SK-N-SH (cell line): ENCODE results near the gene FGF13. TPM values are rescaled to one million over a fixed set of nuclear protein-coding genes. Genes with fewer than 3 reads are reported as not detected.

Experiments
- CTCF ChIA-PET: fragments of 300-600, 350-600 bp; formaldehyde crosslinking; extraction: SDS; loops from one replicate; lab custom pipeline; 2021; lab: Yijun Ruan, JAX
- POLR2A ChIA-PET: fragments of 350-600 bp; sonication (Branson Sonifier 250); formaldehyde crosslinking; extraction: SDS; loops from one replicate; lab custom pipeline; 2020; ENCODE audit warnings: antibody characterized with exemption, inconsistent platforms; lab: Yijun Ruan, JAX
- DNase-seq: peaks from one replicate; pipeline ENCODE4 v3.0.0; 2012
- H2AFZ ChIP-seq: fragments of 200-600 bp; sonication (generic); 2 replicates; pipeline ENCODE4 v1.8.1; 2016; ENCODE audit warnings: antibody characterized with exemption, mild to moderate bottlenecking, low read depth
- H3F3A ChIP-seq: fragments of 200-600 bp; sonication (generic); replicated peaks from 2 replicates; pipeline ENCODE3; 2016; ENCODE audit warnings: antibody characterized with exemption, mild to moderate bottlenecking; ENCODE audit not compliant: insufficient read depth
- H3K27ac ChIP-seq, 2 experiments: fragments of 200-500 bp in 1 of 2; fragments of 200-600 bp in 1 of 2; sonication (Bioruptor generic) in 1 of 2; sonication (generic), shearing (Covaris generic) in 1 of 2; 2 replicates each; pipeline versions ENCODE4 v1.5.1 to v1.6.1; 2014 to 2016; ENCODE audit warnings: low read depth in 2 of 2, inconsistent platforms in 1 of 2, low read length in 1 of 2, mild to moderate bottlenecking in 1 of 2, mixed read lengths in 1 of 2
- H3K27me3 ChIP-seq: fragments of 200-600 bp; sonication (generic), shearing (Covaris generic); 2 replicates; pipeline ENCODE4 v1.6.1; 2016; ENCODE audit warnings: mixed run types; ENCODE audit not compliant: insufficient read depth
- H3K36me3 ChIP-seq, 2 experiments: fragments of 200-500 bp in 1 of 2; fragments of 200-600 bp in 1 of 2; sonication (Bioruptor generic) in 1 of 2; sonication (generic) in 1 of 2; replicated peaks in 1 of 2; 2 replicates each; pipeline versions ENCODE3 to v1.5.1; 2014 to 2016; ENCODE audit warnings: low read length in 1 of 2, mild to moderate bottlenecking in 1 of 2; ENCODE audit not compliant: insufficient read depth in 2 of 2, control insufficient read depth in 1 of 2
- H3K4me1 ChIP-seq, 2 experiments: fragments of 200-500 bp in 1 of 2; fragments of 200-600 bp in 1 of 2; sonication (Bioruptor generic) in 1 of 2; sonication (generic), shearing (Covaris generic) in 1 of 2; 2 replicates each; pipeline versions ENCODE4 v1.5.1 to v1.6.1; 2014 to 2016; ENCODE audit warnings: low read depth in 1 of 2, low read length in 1 of 2, mixed run types in 1 of 2; ENCODE audit not compliant: insufficient read depth in 2 of 2, control insufficient read depth in 1 of 2
- H3K4me2 ChIP-seq: fragments of 200-600 bp; sonication (generic), shearing (Covaris generic); 2 replicates; pipeline ENCODE4 v1.6.1; 2017; ENCODE audit warnings: mixed run types
- H3K4me3 ChIP-seq, 2 experiments: fragments of 200-500 bp in 1 of 2; fragments of 200-600 bp in 1 of 2; sonication (Bioruptor generic) in 1 of 2; sonication (generic), shearing (Covaris generic) in 1 of 2; 2 replicates each; pipeline versions ENCODE4 v1.5.1 to v1.8.1; 2014 to 2016; ENCODE audit warnings: low read depth in 2 of 2, inconsistent platforms in 1 of 2, low read length in 1 of 2, mild to moderate bottlenecking in 1 of 2, mixed read lengths in 1 of 2, moderate library complexity in 1 of 2
- H3K79me2 ChIP-seq: fragments of 200-600 bp; sonication (generic); 2 replicates; pipeline ENCODE4 v1.8.1; 2017; ENCODE audit warnings: mild to moderate bottlenecking; ENCODE audit not compliant: insufficient read depth
- H3K9ac ChIP-seq: fragments of 200-600 bp; sonication (generic); 2 replicates; pipeline ENCODE4 v1.6.1; 2017; ENCODE audit warnings: mixed run types
- H3K9me2 ChIP-seq: fragments of 200-600 bp; sonication (generic); 2 replicates; pipeline ENCODE4 v1.6.1; 2017; ENCODE audit warnings: mixed run types
- H3K9me3 ChIP-seq: fragments of 200-600 bp; sonication (generic); 2 replicates; pipeline ENCODE4 v1.6.1; 2017; ENCODE audit warnings: mixed run types, mild to moderate bottlenecking, moderate library complexity
- H4K20me1 ChIP-seq: fragments of 200-600 bp; sonication (generic); 2 replicates; pipeline ENCODE4 v1.6.1; 2017; ENCODE audit warnings: mild to moderate bottlenecking, mixed run types; ENCODE audit not compliant: insufficient read depth
- CTCF ChIP-seq: fragments of 200-600 bp; sonication (generic); IDR thresholded peaks from 2 replicates; pipeline ENCODE4 v1.6.1; 2017; ENCODE audit warnings: antibody characterized with exemption, mild to moderate bottlenecking, moderate library complexity
- ELF1 ChIP-seq: IDR thresholded peaks from 2 replicates; pipeline ENCODE4 v1.4.0; 2012
- EZH2phosphoT487 ChIP-seq: fragments of 200-600 bp; sonication (generic); IDR thresholded peaks from 2 replicates; pipeline ENCODE4 v1.6.1; 2017; ENCODE audit warnings: low read depth, mixed run types, mild to moderate bottlenecking, antibody characterized with exemption, moderate library complexity, borderline replicate concordance
- FOSL2 ChIP-seq: IDR thresholded peaks from 2 replicates; pipeline ENCODE4 v1.4.0; 2012; ENCODE audit warnings: low read depth, mild to moderate bottlenecking, moderate library complexity, borderline replicate concordance
- IRF3 ChIP-seq: fragments of 150-350 bp; IDR thresholded peaks from 2 replicates; pipeline ENCODE4 v1.6.1; 2016; ENCODE audit warnings: mild to moderate bottlenecking, low read depth, low read length
- MAX ChIP-seq: IDR thresholded peaks from 2 replicates; pipeline ENCODE4 v1.4.0; 2012; ENCODE audit warnings: low read depth
- MXI1 ChIP-seq: IDR thresholded peaks from 2 replicates; pipeline ENCODE4 v1.6.1; 2012; ENCODE audit warnings: mild to moderate bottlenecking, low read depth, low read length, improper control_type of control experiment
- PBX3 ChIP-seq: IDR thresholded peaks from 2 replicates; pipeline ENCODE4; 2012
- POLR2AphosphoS5 ChIP-seq: IDR thresholded peaks from 2 replicates; pipeline ENCODE4 v1.6.1; 2012; ENCODE audit warnings: low read depth, low read length
- RAD21 ChIP-seq: IDR thresholded peaks from 2 replicates; pipeline ENCODE4 v1.6.1; 2012; ENCODE audit warnings: mild to moderate bottlenecking, low read length
- REST ChIP-seq: IDR thresholded peaks from 2 replicates; pipeline ENCODE4 v1.6.1; 2012; ENCODE audit warnings: mild to moderate bottlenecking, low read depth, low read length, moderate library complexity
- RXRA ChIP-seq: IDR thresholded peaks from 2 replicates; pipeline ENCODE4 v1.4.0; 2012; ENCODE audit warnings: low read depth, mild to moderate bottlenecking, borderline replicate concordance
- SIN3A ChIP-seq: IDR thresholded peaks from 2 replicates; pipeline ENCODE4 v1.6.1; 2012; ENCODE audit warnings: low read depth, mild to moderate bottlenecking, low read length, moderate library complexity, borderline replicate concordance
- SMC3 ChIP-seq: IDR thresholded peaks from 2 replicates; pipeline ENCODE4 v1.6.1; 2012; ENCODE audit warnings: low read depth, low read length, improper control_type of control experiment
- TAF1 ChIP-seq: IDR thresholded peaks from 2 replicates; pipeline ENCODE4 v1.6.1; 2012; ENCODE audit warnings: low read depth, mild to moderate bottlenecking, low read length, moderate library complexity, borderline replicate concordance
- TCF12 ChIP-seq: IDR thresholded peaks from 2 replicates; pipeline ENCODE4 v1.4.0; 2012
- USF1 ChIP-seq: IDR thresholded peaks from 2 replicates; pipeline ENCODE4 v1.4.0; 2012; ENCODE audit warnings: low read depth, borderline replicate concordance
- USF2 ChIP-seq: fragments of 150-350 bp; IDR thresholded peaks from 2 replicates; pipeline ENCODE4 v1.6.1; 2017; ENCODE audit warnings: antibody characterized with exemption, low read length, low read depth, borderline replicate concordance
- YY1 ChIP-seq: IDR thresholded peaks from 2 replicates; pipeline ENCODE4 v1.4.0; 2012; ENCODE audit warnings: low read depth, mild to moderate bottlenecking
- ZBTB33 ChIP-seq: IDR thresholded peaks from 2 replicates; pipeline ENCODE4 v1.4.0; 2012; ENCODE audit warnings: low read depth, borderline replicate concordance
- WGBS: methylation state at CpG from one replicate; pipeline ENCODE4 v1.1.6; 2017; ENCODE audit warnings: low lambda C conversion rate; 5-methylcytosine and 5-hydroxymethylcytosine counted together
- polyA plus RNA-seq, 3 experiments: library from polyadenylated mRNA; depleted of rRNA; stranded (reverse); fragments of >200 nt; gene quantifications; 2 replicates each; pipeline ENCODE4 v1.2.3, GENCODE V29; 2012

The FGF13 gene
- polyA plus RNA-seq, 1 of the 3 experiments (the other 2 are of a cell fraction) = 0.12 TPM

- Histone ChIP-seq H3K4me2 (no peak overlapping the region), H3K79me2 (no peaks in the 10 kb centered on the region), H3K27me3 (no peaks in the 10 kb centered on the region), H3K9ac (no peak overlapping the region), H2AFZ (no peak overlapping the region), H3F3A (no peaks in the 10 kb centered on the region), H4K20me1 (0 out of 2 replicates have a peak, but pooled peaks cover 3% of the 10 kb centered on the region), H3K9me2 (no peaks in the 10 kb centered on the region), H3K27ac (no peak overlapping the region), H3K4me1 (no peaks in the 10 kb centered on the region), H3K4me3 (no peak overlapping the region), H3K9me3 (no peaks in the 10 kb centered on the region), H3K36me3 (no peaks in the 10 kb centered on the region)
- no peak for DNase-seq
- POLR2A ChIA-PET = no interaction called here
- CTCF ChIA-PET = no interaction called here
- whole genome bisulfite sequencing = under 1% methylated on average over 3 of the region's 3 CpGs
- TF ChIP-seq TAF1 (no peak), IRF3 (no peak), FOSL2 (no peak), ZBTB33 (no peak), RXRA (no peak), EZH2phosphoT487 (no peak), USF1 (no peak), PBX3 (no peak), YY1 (no peak), USF2 (no peak), RAD21 (no peak), MAX (no peak), POLR2AphosphoS5 (no peak), CTCF (no peak), REST (no peak), SMC3 (no peak), ELF1 (no peak), TCF12 (no peak), SIN3A (no peak), MXI1 (no peak)
Measured at GRCh38 chrX:138664016-138664415, 47.5 kb downstream of the FGF13 start.
